ENCODE results near the gene BIRC3.

GRCh38 chr11:102361086-102362031, 44.1 kb downstream of the BIRC3 start:
- TF ChIP-seq CTCF (IDR thresholded peaks at IDR 0.05; ENCODE audit: low read length): no peak
- TF ChIP-seq EZH2 (IDR thresholded peaks at IDR 0.05; ENCODE audit: borderline replicate concordance, low read length): no peak

Measured in OCI-LY1 (cell line).